IMR-90 (cell line): Measurements from ENCODE around the gene STXBP6.

Experiments
- CEBPB ChIP-seq: IDR thresholded peaks from 2 replicates; pipeline ENCODE4 v1.6.1; 2012; ENCODE audit warnings: low read depth, low read length, improper control_type of control experiment
- CTCF ChIP-seq: conservative IDR thresholded peaks from 2 replicates; pipeline ENCODE4 v1.5.1; 2012; ENCODE audit warnings: mild to moderate bottlenecking, low read depth, low read length, improper control_type of control experiment
- POLR2A ChIP-seq: IDR thresholded peaks from 2 replicates; pipeline ENCODE4 v1.6.1; 2012; ENCODE audit warnings: mild to moderate bottlenecking, low read depth, low read length
- RFX5 ChIP-seq: IDR thresholded peaks from 2 replicates; pipeline ENCODE4 v1.8.0; 2012; ENCODE audit warnings: low read depth, mild to moderate bottlenecking, low read length, moderate library complexity

GRCh38 chr14:24993631-24994030 lies 56.3 kb downstream of the STXBP6 start:
- TF ChIP-seq CEBPB = no peak
- no peak for TF ChIP-seq POLR2A
- no peak for TF ChIP-seq CTCF
- no peak for TF ChIP-seq RFX5
